GM18520 (cell line): ENCODE data around the gene MYH4.

Source experiments
- ATAC-seq: cut with Tn5 transposase; IDR thresholded peaks from one replicate; pipeline ENCODE4 v1.9.1; 2021; ENCODE audit not compliant: unreplicated experiment

MYH4 gene

DNA sequence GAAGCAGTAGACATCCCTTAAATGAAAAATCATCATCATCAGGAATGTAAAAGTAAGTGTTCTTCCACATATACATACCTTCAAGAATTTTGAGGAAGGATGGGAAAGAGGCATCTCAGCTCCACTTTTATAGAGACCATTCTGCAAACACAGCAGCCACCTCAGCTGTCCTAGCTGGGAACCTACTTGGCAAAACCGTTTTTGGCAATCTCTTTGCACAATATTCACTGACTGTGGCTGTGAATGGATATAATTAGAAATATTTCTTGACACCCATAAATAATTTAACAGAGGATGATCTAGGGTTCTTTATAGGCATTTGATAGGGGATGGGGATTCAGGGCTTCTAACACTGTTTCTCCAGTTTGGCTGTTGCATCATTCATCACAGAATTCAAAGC is at the start of gene MYH4:
Gene MYH4 (minus strand): TSS at position 101 of the 400 bp plus-strand sequence. CDS start 2,814 bp downstream, outside the sequence.
- ATAC-seq = no peak

- no peak for ATAC-seq
Observed at GRCh38 chr17:10518271-10519037, 49.1 kb upstream of the MYH4 start, which contains the start of gene MYH1. Gene MYH1, minus strand, starts transcription at chr17:10518542. Its CDS starts 1,900 bp downstream, at chr17:10516642.

- no peak for ATAC-seq
Observed at GRCh38 chr17:10516638-10517037, 47.3 kb upstream of the MYH4 start.

GRCh38 chr17:10516065-10516464 is 46.7 kb upstream of the MYH4 start:
- no peak for ATAC-seq

GRCh38 chr17:10513299-10514067 is 44.1 kb upstream of the MYH4 start:
- no peak for ATAC-seq

GRCh38 chr17:10512856-10513255 is 43.5 kb upstream of the MYH4 start:
- no peak for ATAC-seq

DNA sequence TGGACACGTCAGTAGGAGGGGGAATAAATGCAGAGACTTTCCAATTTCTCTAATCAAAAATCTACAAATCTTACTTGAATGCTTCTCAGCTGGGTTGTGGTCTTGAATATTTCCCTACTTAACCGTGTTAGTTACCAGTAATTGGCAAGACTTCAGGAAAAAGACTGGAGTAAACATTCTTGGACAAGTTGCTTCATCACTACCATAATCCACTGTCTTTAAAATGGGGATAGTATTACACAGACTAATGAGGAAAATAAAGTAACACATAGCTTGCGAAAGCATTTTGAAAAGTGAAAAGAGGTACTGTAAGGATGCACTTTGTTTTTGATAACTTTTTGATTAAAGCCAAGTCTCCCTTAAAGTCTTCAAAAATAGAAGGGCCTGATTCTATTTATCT is 30.6 kb upstream of the MYH4 start:
- no peak for ATAC-seq

- no peak for ATAC-seq
Observed at GRCh38 chr17:10492004-10492403, 22.6 kb upstream of the MYH4 start.

DNA sequence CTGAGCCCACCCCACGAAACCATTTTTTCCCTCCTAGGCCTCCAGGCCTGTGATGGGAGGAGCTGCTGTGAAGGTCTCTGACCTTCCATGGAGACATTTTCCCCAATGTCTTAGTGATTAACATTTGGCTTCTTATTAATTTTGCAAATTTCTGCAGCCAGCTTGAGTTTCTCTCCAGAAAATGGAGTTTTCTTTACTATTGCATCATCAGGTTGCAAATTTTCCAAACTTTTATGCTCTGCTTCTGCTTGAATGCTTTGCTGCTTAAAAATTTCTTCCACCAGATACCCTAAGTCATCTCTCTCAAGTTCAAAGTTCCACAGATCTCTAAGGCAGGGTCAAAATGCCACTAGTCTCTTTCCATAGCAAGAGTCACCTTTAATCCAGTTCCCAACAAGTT is 12.9 kb upstream of the MYH4 start:
- no peak for ATAC-seq

DNA sequence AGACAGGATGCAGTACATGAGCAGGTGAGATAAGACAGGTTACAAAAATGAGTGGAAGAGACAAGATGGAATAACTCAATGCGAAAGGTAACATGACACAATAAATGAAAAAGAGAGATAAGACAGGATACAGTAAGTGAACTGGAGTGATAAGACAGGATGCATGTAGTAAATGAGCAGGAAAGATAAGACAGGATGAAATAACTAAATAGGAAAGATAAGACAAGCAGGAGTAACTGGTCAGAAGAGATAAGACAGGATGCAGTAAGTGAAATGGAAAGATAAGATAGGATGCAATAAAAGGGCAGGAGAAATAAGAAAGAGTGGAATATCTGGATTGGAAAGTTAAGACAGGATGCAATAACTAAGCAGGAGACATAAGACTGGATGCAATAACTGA is 8.3 kb upstream of the MYH4 start:
- no peak for ATAC-seq

- no peak for ATAC-seq
Observed at GRCh38 chr17:10474536-10474935, 5.2 kb upstream of the MYH4 start.

- no peak for ATAC-seq
Observed at GRCh38 chr17:10471858-10472257, 2.5 kb upstream of the MYH4 start.

DNA sequence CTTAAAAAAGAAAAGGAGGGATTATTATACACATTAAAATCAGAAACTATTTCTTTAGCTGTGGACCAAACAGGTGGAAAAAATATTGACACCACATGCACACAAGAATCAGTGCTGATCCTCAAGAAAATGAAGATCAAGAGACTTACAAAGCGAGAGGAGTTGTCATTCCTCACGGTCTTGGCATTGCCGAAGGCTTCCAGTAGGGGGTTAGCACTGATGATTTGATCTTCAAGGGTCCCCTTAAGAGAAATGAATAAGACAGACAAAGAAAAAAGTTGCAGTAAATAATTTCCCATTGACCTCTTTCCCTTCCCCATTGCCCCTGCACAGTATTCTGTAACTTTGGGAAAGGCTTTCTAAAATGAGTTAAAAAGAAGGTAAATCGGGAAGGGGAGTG is 6.0 kb downstream of the MYH4 start:
- no peak for ATAC-seq

DNA sequence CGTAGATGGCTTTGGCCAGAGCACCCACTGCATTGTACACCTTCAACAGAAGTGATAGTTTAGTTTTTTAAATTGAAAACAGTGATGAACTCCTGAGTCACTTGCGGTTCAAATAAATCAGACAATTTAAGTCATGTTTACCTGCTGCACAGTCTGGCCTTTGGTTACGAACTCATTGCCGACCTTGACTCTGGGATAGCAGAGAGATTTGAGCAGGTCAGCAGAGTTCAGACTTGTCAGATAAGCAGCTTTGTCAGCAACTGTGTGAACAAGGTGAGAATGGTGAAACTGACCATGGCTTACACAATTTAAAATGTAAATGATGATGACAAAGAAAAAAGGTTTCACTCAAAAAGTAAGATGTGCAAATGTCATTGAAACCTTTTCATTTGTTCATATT is 9.3 kb downstream of the MYH4 start:
- ATAC-seq = no peak

DNA sequence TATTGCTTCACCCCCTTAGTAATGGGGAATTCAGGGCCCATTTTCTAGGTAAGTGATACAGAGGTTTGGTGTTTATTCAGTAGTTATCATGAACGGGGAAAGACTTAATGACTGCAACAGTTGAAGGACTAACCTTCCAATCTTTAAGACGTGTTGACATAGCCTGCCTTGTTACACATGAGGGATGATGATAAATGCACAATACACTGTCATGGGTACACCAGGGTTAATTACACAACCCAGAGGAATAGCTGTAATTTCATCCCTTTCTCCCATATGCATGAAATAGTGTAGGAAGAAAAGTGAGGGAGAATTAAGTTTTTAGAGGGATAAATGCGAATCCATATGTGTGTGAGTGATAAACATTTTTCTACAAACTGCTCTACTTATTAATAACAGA is 10.7 kb downstream of the MYH4 start:
- ATAC-seq = no peak

DNA sequence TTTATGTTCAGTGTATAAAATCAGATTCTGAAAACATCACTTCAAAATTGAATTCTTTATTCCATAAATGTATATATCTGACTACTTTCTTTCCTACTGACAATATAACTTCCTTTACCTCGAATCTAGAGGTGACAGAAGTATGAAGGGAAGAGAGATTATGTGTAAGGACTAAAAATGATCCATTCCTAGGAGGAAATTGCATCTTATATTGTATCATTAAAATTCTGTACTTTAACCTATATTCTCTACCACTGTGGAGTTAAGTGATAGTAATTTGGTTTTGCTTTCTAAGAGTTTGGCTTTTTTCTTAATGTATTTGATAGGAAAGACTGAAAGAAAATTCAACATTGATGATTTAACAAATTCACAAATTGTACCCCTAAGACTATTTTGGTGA is 11.4 kb downstream of the MYH4 start:
- no peak for ATAC-seq

DNA sequence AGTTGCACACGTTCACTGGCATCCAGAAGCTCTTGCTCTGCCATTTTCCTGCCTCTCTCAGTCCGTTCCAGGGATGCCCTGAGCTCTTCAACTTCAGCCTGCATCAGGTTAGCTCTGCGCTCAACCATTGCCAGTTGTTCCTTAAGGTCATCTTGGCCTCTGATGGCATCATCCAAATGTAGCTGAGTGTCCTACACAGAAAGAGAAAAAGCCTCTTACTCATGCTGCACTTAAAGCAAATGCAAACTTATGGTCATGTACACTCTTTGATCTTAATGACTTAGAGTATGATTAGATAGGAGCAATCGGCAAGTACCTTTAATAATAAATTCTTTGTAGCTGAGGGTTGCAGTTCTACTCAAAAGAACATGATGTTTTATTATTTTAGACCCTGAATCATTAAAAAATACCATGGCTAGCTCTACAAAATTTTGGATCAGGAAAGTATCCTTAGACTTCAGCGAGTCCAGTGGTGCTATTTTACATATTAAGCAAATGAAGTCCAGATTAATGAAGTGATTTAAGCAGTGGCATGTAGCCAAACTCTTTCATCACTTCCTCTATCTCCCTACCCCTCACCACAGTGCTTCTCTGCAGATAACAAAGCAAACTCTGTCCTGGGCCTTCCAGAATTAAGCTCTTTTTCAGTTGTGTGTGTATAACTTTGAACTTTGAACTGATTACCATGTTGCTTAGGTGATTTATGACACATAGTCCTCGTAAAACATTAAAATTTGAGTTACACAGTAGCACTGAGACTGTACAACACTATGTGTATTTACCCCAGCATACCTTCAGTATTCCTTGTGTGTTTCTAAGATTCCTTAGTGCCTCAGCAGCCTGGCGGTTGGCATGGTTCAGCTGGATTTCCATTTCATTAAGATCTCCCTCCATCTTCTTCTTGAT is 22.1 kb downstream of the MYH4 start:
- ATAC-seq = no peak

- no peak for ATAC-seq
Observed at GRCh38 chr17:10439816-10440215, 29.5 kb downstream of the MYH4 start.

- no peak for ATAC-seq
Observed at GRCh38 chr17:10435096-10435495, 34.3 kb downstream of the MYH4 start.

DNA sequence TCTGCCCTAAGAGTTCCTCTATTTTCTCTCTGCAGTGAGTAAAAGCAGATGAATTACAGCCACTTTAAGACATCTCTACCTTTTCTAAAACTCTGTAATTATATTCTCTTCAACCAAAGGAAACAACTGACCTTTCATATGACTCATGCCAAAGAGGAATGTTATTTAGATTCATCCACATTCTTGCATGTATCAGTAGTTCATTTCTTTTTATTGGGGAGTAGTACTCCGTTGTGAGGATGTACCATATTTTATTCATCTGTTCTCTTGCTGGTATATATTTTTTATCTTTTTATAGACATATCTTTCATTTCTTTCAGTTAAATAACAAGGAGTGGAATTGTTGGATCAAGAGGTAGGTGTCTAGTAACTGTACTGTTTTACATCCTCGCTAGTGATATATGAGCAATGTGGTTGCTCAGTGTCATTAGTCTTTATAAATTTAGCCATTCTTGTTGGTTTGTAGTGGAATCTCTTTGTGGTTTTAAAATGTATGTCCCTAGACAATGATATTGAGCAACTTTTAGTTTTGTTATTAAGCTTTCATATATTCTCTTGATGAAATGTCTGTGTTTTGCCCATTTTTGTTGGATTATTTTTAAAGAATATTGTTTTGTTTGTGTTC is 39.8 kb downstream of the MYH4 start:
- ATAC-seq = no peak

GRCh38 chr17:10428781-10429180 is 40.6 kb downstream of the MYH4 start:
- no peak for ATAC-seq
